GM23338 (cell line): ENCODE data around the gene SEMA5A. TPM values are rescaled to one million over a fixed set of nuclear protein-coding genes. Genes with fewer than 3 reads are reported as not detected.

ENCODE experiments used
- ATAC-seq: fragments of 200-7000 bp; cut with Tn5 transposase; 3 replicates; pipeline ENCODE4 v1.9.1; 2020
- DNase-seq: peaks from one replicate; pipeline ENCODE4 v3.0.0-alpha.2; 2015; ENCODE audit warnings: low spot score
- H2AFZ ChIP-seq: fragments of 200-600 bp; sonication (generic); 2 replicates; pipeline ENCODE4 v1.8.0; 2016; ENCODE audit warnings: antibody characterized with exemption, mild to moderate bottlenecking, moderate library complexity
- H3F3A ChIP-seq: fragments of 200-600 bp; sonication (generic); replicated peaks from 2 replicates; pipeline ENCODE4 v1.8.0; 2017; ENCODE audit warnings: antibody characterized with exemption, mixed run types, low read depth
- H3K27ac ChIP-seq: fragments of 200-600 bp; sonication (generic); 2 replicates; pipeline ENCODE4 v1.6.1; 2016; ENCODE audit warnings: low read depth
- H3K27me3 ChIP-seq: fragments of 200-600 bp; sonication (generic); 2 replicates; pipeline ENCODE4 v1.8.0; 2016; ENCODE audit warnings: mild to moderate bottlenecking, mixed run types, moderate library complexity; ENCODE audit not compliant: insufficient read depth
- H3K36me3 ChIP-seq: fragments of 200-600 bp; sonication (generic); 2 replicates; pipeline ENCODE4 v1.8.0; 2016; ENCODE audit warnings: mild to moderate bottlenecking; ENCODE audit not compliant: insufficient read depth
- H3K4me1 ChIP-seq: fragments of 200-600 bp; sonication (generic); 2 replicates; pipeline ENCODE4 v1.8.0; 2016; ENCODE audit warnings: mild to moderate bottlenecking, moderate library complexity; ENCODE audit not compliant: insufficient read depth
- H3K4me2 ChIP-seq: fragments of 200-600 bp; sonication (generic); 2 replicates; pipeline ENCODE4 v1.7.1; 2017; ENCODE audit warnings: mixed run types
- H3K4me3 ChIP-seq: fragments of 200-600 bp; sonication (generic); 2 replicates; pipeline ENCODE4 v1.6.1; 2016; ENCODE audit warnings: mixed run types
- H3K79me2 ChIP-seq: fragments of 200-600 bp; sonication (generic); replicated peaks from 2 replicates; pipeline ENCODE4 v1.8.0; 2017; ENCODE audit warnings: mild to moderate bottlenecking; ENCODE audit not compliant: insufficient read depth
- H3K9me2 ChIP-seq: fragments of 200-600 bp; sonication (generic); 2 replicates; pipeline ENCODE4 v1.8.0; 2017; ENCODE audit not compliant: insufficient read depth
- H4K20me1 ChIP-seq: fragments of 200-600 bp; sonication (generic); replicated peaks from 2 replicates; pipeline ENCODE4 v1.8.0; 2017; ENCODE audit warnings: mild to moderate bottlenecking; ENCODE audit not compliant: insufficient read depth
- H3K27ac Mint-ChIP-seq: 2 replicates; pipeline ENCODE4 v1.8.0; 2020; ENCODE audit warnings: inconsistent platforms, mild to moderate bottlenecking, moderate library complexity, mixed read lengths
- H3K27me3 Mint-ChIP-seq: 3 replicates; pipeline ENCODE4 v1.8.0; 2022; ENCODE audit warnings: low read depth, mild to moderate bottlenecking, moderate library complexity, mixed read lengths, inconsistent platforms; ENCODE audit not compliant: insufficient read depth, poor library complexity
- H3K36me3 Mint-ChIP-seq: 3 replicates; pipeline ENCODE4 v1.8.0; 2021; ENCODE audit warnings: low read depth, mild to moderate bottlenecking, inconsistent platforms, moderate library complexity, mixed read lengths
- H3K4me1 Mint-ChIP-seq: 3 replicates; pipeline ENCODE4 v1.8.0; 2020; ENCODE audit warnings: mild to moderate bottlenecking, inconsistent platforms, mixed read lengths
- H3K4me3 Mint-ChIP-seq: 3 replicates; pipeline ENCODE4 v1.8.0; 2021; ENCODE audit warnings: moderate library complexity, mild to moderate bottlenecking, inconsistent platforms, mixed read lengths
- H3K9me3 Mint-ChIP-seq: 3 replicates; pipeline ENCODE4 v1.8.0; 2020; ENCODE audit warnings: moderate library complexity, mild to moderate bottlenecking, inconsistent platforms, mixed read lengths
- CREB1 ChIP-seq: fragments of 250-450 bp; sonication (Bioruptor Pico); IDR thresholded peaks from 2 replicates; pipeline ENCODE4 v1.5.0; 2020; ENCODE audit warnings: low read depth, mild to moderate bottlenecking, moderate library complexity
- CTCF ChIP-seq, 2 experiments: fragments of 200-600 bp in 1 of 2; sonication (generic) in 1 of 2; conservative IDR thresholded peaks; 2 replicates each; pipeline versions ENCODE4 v1.5.1 to v1.6.1; 2016 to 2017; ENCODE audit warnings: antibody characterized with exemption in 2 of 2, low read depth in 2 of 2, mild to moderate bottlenecking in 2 of 2, moderate library complexity in 1 of 2
- ETS1 ChIP-seq: IDR thresholded peaks from 2 replicates; pipeline ENCODE4 v1.6.1; 2016; ENCODE audit warnings: antibody characterized with exemption
- EZH2 ChIP-seq: fragments of 200-600 bp; sonication (generic); IDR thresholded peaks from one replicate; pipeline ENCODE4 v1.8.0; 2017; ENCODE audit warnings: antibody characterized with exemption, mild to moderate bottlenecking, low read depth; ENCODE audit not compliant: unreplicated experiment
- EZH2phosphoT487 ChIP-seq: fragments of 200-600 bp; sonication (generic); IDR thresholded peaks from one replicate; pipeline ENCODE4 v1.8.1; 2018; ENCODE audit warnings: antibody characterized with exemption; ENCODE audit not compliant: unreplicated experiment
- JUNB ChIP-seq: IDR thresholded peaks from one replicate; pipeline ENCODE4 v1.6.1; 2016; ENCODE audit warnings: antibody characterized with exemption; ENCODE audit not compliant: unreplicated experiment
- NANOG ChIP-seq: IDR thresholded peaks from 2 replicates; pipeline ENCODE4 v1.6.1; 2016; ENCODE audit warnings: antibody characterized with exemption, borderline replicate concordance
- POLR2AphosphoS5 ChIP-seq: IDR thresholded peaks from 2 replicates; pipeline ENCODE4 v1.6.1; 2016; ENCODE audit warnings: antibody characterized with exemption, low read depth
- REST ChIP-seq: IDR thresholded peaks from one replicate; pipeline ENCODE4 v1.6.1; 2018; ENCODE audit warnings: antibody characterized with exemption; ENCODE audit not compliant: unreplicated experiment
- STAT1 ChIP-seq: IDR thresholded peaks from one replicate; pipeline ENCODE4 v1.6.1; 2016; ENCODE audit warnings: antibody characterized with exemption; ENCODE audit not compliant: unreplicated experiment
- ZNF114 ChIP-seq: fragments of 250-450 bp; sonication (Bioruptor Pico); IDR thresholded peaks from 2 replicates; pipeline ENCODE4 v1.5.0; 2020; ENCODE audit warnings: mild to moderate bottlenecking, moderate library complexity
- ZNF331 ChIP-seq: fragments of 250-450 bp; sonication (Bioruptor Pico); IDR thresholded peaks from 2 replicates; pipeline ENCODE4 v1.5.0; 2020; ENCODE audit warnings: low read depth, mild to moderate bottlenecking, moderate library complexity
- polyA plus RNA-seq: library from polyadenylated mRNA; unstranded; fragments of >200 nt; fragmentation: Nextera tagmentation; extraction: Ambion mirVana; gene quantifications from 2 replicates; pipeline ENCODE4 v1.2.1, GENCODE V29; 2016
- total RNA-seq: library from RNA; depleted of rRNA; stranded (reverse); fragments of >200 nt; shearing (Covaris generic); gene quantifications from 2 replicates; pipeline ENCODE4 v1.2.3, GENCODE V29; 2014
- TF ChIP-seq, protein P1 (sequence below): fragments of 250-450 bp; sonication (Bioruptor Pico); IDR thresholded peaks from 2 replicates; pipeline ENCODE4 v1.5.0; 2020; ENCODE audit warnings: mild to moderate bottlenecking, moderate library complexity

SEMA5A gene
- total and polyA plus RNA-seq, 2 experiments from 2014 or later = 2.1 to 8.1 TPM

GRCh38 chr5:9284781-9285307 is 261.0 kb downstream of the SEMA5A start:
- H3K36me3 Mint-ChIP-seq = no peaks in the 10 kb centered on the region; the same call in 2 of the 3 replicates
- TF ChIP-seq EZH2 (no peak), ETS1 (no peak), ZNF331 (CRISPR knock-in tag) (no peak), STAT1 (no peak), CTCF (conservative IDR thresholded peaks at IDR 0.05; ENCODE audit: low read depth in 2 of 2) (no peak), EZH2phosphoT487 (no peak), CREB1 (CRISPR knock-in tag) (no peak), JUNB (no peak), ZNF114 (CRISPR knock-in tag) (no peak), NANOG (no peak), POLR2AphosphoS5 (no peak), REST (no peak)
- TF ChIP-seq, protein P1, sequence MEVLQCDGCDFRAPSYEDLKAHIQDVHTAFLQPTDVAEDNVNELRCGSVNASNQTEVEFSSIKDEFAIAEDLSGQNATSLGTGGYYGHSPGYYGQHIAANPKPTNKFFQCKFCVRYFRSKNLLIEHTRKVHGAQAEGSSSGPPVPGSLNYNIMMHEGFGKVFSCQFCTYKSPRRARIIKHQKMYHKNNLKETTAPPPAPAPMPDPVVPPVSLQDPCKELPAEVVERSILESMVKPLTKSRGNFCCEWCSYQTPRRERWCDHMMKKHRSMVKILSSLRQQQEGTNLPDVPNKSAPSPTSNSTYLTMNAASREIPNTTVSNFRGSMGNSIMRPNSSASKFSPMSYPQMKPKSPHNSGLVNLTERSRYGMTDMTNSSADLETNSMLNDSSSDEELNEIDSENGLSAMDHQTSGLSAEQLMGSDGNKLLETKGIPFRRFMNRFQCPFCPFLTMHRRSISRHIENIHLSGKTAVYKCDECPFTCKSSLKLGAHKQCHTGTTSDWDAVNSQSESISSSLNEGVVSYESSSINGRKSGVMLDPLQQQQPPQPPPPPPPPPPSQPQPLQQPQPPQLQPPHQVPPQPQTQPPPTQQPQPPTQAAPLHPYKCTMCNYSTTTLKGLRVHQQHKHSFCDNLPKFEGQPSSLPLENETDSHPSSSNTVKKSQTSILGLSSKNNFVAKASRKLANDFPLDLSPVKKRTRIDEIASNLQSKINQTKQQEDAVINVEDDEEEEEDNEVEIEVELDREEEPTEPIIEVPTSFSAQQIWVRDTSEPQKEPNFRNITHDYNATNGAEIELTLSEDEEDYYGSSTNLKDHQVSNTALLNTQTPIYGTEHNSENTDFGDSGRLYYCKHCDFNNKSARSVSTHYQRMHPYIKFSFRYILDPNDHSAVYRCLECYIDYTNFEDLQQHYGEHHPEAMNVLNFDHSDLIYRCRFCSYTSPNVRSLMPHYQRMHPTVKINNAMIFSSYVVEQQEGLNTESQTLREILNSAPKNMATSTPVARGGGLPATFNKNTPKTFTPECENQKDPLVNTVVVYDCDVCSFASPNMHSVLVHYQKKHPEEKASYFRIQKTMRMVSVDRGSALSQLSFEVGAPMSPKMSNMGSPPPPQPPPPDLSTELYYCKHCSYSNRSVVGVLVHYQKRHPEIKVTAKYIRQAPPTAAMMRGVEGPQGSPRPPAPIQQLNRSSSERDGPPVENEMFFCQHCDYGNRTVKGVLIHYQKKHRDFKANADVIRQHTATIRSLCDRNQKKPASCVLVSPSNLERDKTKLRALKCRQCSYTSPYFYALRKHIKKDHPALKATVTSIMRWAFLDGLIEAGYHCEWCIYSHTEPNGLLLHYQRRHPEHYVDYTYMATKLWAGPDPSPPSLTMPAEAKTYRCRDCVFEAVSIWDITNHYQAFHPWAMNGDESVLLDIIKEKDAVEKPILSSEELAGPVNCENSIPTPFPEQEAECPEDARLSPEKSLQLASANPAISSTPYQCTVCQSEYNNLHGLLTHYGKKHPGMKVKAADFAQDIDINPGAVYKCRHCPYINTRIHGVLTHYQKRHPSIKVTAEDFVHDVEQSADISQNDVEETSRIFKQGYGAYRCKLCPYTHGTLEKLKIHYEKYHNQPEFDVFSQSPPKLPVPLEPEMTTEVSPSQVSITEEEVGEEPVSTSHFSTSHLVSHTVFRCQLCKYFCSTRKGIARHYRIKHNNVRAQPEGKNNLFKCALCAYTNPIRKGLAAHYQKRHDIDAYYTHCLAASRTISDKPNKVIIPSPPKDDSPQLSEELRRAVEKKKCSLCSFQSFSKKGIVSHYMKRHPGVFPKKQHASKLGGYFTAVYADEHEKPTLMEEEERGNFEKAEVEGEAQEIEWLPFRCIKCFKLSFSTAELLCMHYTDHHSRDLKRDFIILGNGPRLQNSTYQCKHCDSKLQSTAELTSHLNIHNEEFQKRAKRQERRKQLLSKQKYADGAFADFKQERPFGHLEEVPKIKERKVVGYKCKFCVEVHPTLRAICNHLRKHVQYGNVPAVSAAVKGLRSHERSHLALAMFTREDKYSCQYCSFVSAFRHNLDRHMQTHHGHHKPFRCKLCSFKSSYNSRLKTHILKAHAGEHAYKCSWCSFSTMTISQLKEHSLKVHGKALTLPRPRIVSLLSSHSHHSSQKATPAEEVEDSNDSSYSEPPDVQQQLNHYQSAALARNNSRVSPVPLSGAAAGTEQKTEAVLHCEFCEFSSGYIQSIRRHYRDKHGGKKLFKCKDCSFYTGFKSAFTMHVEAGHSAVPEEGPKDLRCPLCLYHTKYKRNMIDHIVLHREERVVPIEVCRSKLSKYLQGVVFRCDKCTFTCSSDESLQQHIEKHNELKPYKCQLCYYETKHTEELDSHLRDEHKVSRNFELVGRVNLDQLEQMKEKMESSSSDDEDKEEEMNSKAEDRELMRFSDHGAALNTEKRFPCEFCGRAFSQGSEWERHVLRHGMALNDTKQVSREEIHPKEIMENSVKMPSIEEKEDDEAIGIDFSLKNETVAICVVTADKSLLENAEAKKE (CRISPR knock-in tag) = no peak
- no peaks in the 10 kb centered on the region for H4K20me1 ChIP-seq
- ATAC-seq (no peak), DNase-seq (no peak)
- no peak overlapping the region for H3K27ac Mint-ChIP-seq
- no peaks in the 10 kb centered on the region for H3K4me1 Mint-ChIP-seq
- H3K4me3 ChIP-seq = no peak overlapping the region
- H3K9me3 Mint-ChIP-seq = no peaks in the 10 kb centered on the region; the same call in 2 of the 3 replicates
- no peaks in the 10 kb centered on the region for H3K4me1 ChIP-seq
- H3K79me2 ChIP-seq = no peaks in the 10 kb centered on the region
- no peak overlapping the region for H3K4me2 ChIP-seq
- peaks cover 4% of the 10 kb centered on the region for H3K27me3 Mint-ChIP-seq
- peaks cover 7% of the 10 kb centered on the region; the same call in 1 of the 2 replicates for H3K9me2 ChIP-seq
- no peak overlapping the region for H3K27ac ChIP-seq
- H2AFZ ChIP-seq = no peak overlapping the region
- H3F3A ChIP-seq = no peaks in the 10 kb centered on the region
- H3K36me3 ChIP-seq = no peaks in the 10 kb centered on the region
- H3K4me3 Mint-ChIP-seq = no peak overlapping the region
- no peaks in the 10 kb centered on the region for H3K27me3 ChIP-seq
